Heart left ventricle (tissue), 16 donors: ENCODE data around the gene PALLD. TPM values are rescaled to one million over a fixed set of nuclear protein-coding genes. Genes with fewer than 3 reads are reported as not detected.

Experiments used
- ATAC-seq, 4 donors: fragments of 200-7000 bp; cut with Tn5 transposase; one replicate each; pipeline ENCODE4 v1.9.1; 2020 to 2022; ENCODE audit warnings: moderate library complexity in 4 of 4, mild to moderate bottlenecking in 3 of 4, moderate number of reproducible peaks in 1 of 4
- DNase-seq, 5 donors: peaks; one replicate each; pipeline ENCODE4 v3.0.0-alpha.2; 2020
- H3K27ac ChIP-seq, 12 donors: fragments of 200-600 bp; sonication (generic) in 4 of 12; one replicate each; pipeline versions ENCODE4 v1.5.0 to v1.8.0; 2016 to 2022; ENCODE audit warnings: mild to moderate bottlenecking in 2 of 12
- H3K27me3 ChIP-seq, 9 donors: fragments of 200-600 bp; sonication (generic) in 2 of 9; one replicate each; pipeline versions ENCODE4 v1.5.1 to v1.8.0; 2016 to 2022; ENCODE audit warnings: mild to moderate bottlenecking in 3 of 9
- H3K36me3 ChIP-seq, 9 donors: fragments of 200-600 bp; sonication (generic) in 2 of 9; one replicate each; pipeline versions ENCODE4 v1.5.0 to v1.8.0; 2018 to 2022; ENCODE audit warnings: mild to moderate bottlenecking in 2 of 9
- H3K4me1 ChIP-seq, 12 donors: fragments of 200-600 bp; sonication (generic) in 4 of 12; one replicate each; pipeline versions ENCODE4 v1.5.0 to v1.8.0; 2016 to 2022; ENCODE audit warnings: mild to moderate bottlenecking in 3 of 12
- H3K4me3 ChIP-seq, 12 donors: fragments of 200-600 bp; sonication (generic) in 4 of 12; one replicate each; pipeline versions ENCODE4 v1.5.0 to v1.8.0; 2017 to 2022; ENCODE audit warnings: mild to moderate bottlenecking in 9 of 12, moderate library complexity in 4 of 12
- H3K9me3 ChIP-seq, 12 donors: fragments of 200-600 bp; sonication (generic) in 4 of 12; one replicate each; pipeline versions ENCODE4 v1.5.0 to v1.8.0; 2016 to 2022; ENCODE audit warnings: mild to moderate bottlenecking in 1 of 12
- POLR2A ChIP-seq, 2 donors: fragments of 450-650 bp; IDR thresholded peaks; one replicate each; pipeline ENCODE4 v1.6.1; 2017; ENCODE audit warnings: antibody characterized with exemption in 2 of 2, mild to moderate bottlenecking in 2 of 2, moderate library complexity in 2 of 2
- WGBS, 4 donors: extraction: QIAGEN DNeasy Blood & Tissue Kit in 2 of 4; methylation state at CpG; one replicate each; pipeline versions ENCODE4 v1.1.5 to v1.1.7; 2013 to 2018; 5-methylcytosine and 5-hydroxymethylcytosine counted together
- intact Hi-C, 10 donors: fragments of 100-400 bp; cut with DNase I; formaldehyde crosslinking; loops; one replicate each; pipeline versions ENCODE4 v1.11.1 to v1.14.2; 2022
- polyA plus RNA-seq, 2 donors: library from polyadenylated mRNA; stranded (reverse); fragments of 200-250 nt; gene quantifications; one replicate each; pipeline ENCODE4 v1.2.3, GENCODE V29; 2013
- total RNA-seq, 9 donors: library from RNA; depleted of rRNA in 2 of 9; stranded (reverse); fragments of >200 nt in 2 of 9; fragmentation: NEBNext Ultra II Directional in 3 of 9; extraction: Animal tissue kit (Norgen Biotek cat#: 25700) in 3 of 9; gene quantifications; one replicate each; pipeline versions ENCODE4 v1.1.0 to v1.2.4, GENCODE V29; 2016 to 2023
- TF ChIP-seq, protein P1 (sequence below), 12 donors: fragments of 200-600 bp; sonication (generic) in 4 of 12; IDR thresholded peaks; one replicate each; pipeline versions ENCODE4 v1.5.0 to v1.8.0; 2018 to 2022; ENCODE audit warnings: antibody characterized with exemption in 12 of 12, mild to moderate bottlenecking in 5 of 12
- donor health status: ischemic (EF 13 %, LVEDD 7.1; RV severe dilation, severe dysfunction).
- donor health status: healthy with polysubstance abuse.
- donor health status: DM: no; HTN: yes; CAD: no.
- donor health status: DM: no; HTN: no; CAD: no.
- donor health status: ischemic (EF 25% LVEDD 6.9; RV normal size, moderate dysfunction).
- donor health status: ischemic (EF 25% LVEDD 5.7; RV mildly dilated, moderate dysfunction).
- donor health status: healthy.
- donor health status: DM: yes; HTN: yes; CAD: no.
- donor health status: ischemic (EF 35%, LVEDD 5.7; RV mildly dilated, moderate dysfunction).
- donor health status: nonischemic (EF 11% LVEDD 7.7; RV severe dilation, severe dysfunction).
- donor health status: DM: yes; HTN: yes; CAD: no.
- donor health status: PGD.
- donor health status: ischemic (EF 29% LVEDD 5.4; RV normal size, mild dysfunction).
- donor health status: nonischemic (EF 23%, LVEDD 6.1; RV moderate dilation, normal function).

Gene PALLD
- total and polyA plus RNA-seq, 11 donors, result 193 to 1,428 (median 1,015) TPM

GRCh38 chr4:168678751-168679366 lies 182.0 kb downstream of the PALLD start:
- intact Hi-C loops, result no loop called here
- no peak for DNase-seq
- H3K27me3 ChIP-seq, result no peaks in the 10 kb centered on the region
- H3K27ac ChIP-seq, result no peak overlapping the region
- no peaks in the 10 kb centered on the region for H3K9me3 ChIP-seq
- peaks cover 0 to 6% (median 2%) of the 10 kb centered on the region in 12 donors for H3K4me1 ChIP-seq
- H3K4me3 ChIP-seq, result no peak overlapping the region
- peaks cover 0 to 45% (median under 1%) of the 10 kb centered on the region in 9 donors for H3K36me3 ChIP-seq
- WGBS, 4 donors, result 90 to 98% (median 95%) methylated on average over 8 of the region's 8 CpGs
- TF ChIP-seq, protein P1, sequence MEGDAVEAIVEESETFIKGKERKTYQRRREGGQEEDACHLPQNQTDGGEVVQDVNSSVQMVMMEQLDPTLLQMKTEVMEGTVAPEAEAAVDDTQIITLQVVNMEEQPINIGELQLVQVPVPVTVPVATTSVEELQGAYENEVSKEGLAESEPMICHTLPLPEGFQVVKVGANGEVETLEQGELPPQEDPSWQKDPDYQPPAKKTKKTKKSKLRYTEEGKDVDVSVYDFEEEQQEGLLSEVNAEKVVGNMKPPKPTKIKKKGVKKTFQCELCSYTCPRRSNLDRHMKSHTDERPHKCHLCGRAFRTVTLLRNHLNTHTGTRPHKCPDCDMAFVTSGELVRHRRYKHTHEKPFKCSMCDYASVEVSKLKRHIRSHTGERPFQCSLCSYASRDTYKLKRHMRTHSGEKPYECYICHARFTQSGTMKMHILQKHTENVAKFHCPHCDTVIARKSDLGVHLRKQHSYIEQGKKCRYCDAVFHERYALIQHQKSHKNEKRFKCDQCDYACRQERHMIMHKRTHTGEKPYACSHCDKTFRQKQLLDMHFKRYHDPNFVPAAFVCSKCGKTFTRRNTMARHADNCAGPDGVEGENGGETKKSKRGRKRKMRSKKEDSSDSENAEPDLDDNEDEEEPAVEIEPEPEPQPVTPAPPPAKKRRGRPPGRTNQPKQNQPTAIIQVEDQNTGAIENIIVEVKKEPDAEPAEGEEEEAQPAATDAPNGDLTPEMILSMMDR (IDR thresholded peaks at IDR 0.05), result no peak
- no peak for TF ChIP-seq POLR2A (IDR thresholded peaks at IDR 0.05)
- peak in 3 of 4 donors; percentile 8 to 52 (median 21) for ATAC-seq

GRCh38 chr4:168679397-168679796 lies 182.5 kb downstream of the PALLD start:
- ATAC-seq, result peak in 2 of 4 donors; percentile 9 to 24
- H3K36me3 ChIP-seq, result peaks cover 0 to 51% (median 5%) of the 10 kb centered on the region in 9 donors
- H3K27ac ChIP-seq, result no peak overlapping the region
- WGBS, 4 donors, result 93 to 97% (median 96%) methylated on average over 3 of the region's 3 CpGs
- TF ChIP-seq, protein P1 (IDR thresholded peaks at IDR 0.05), result no peak
- no peak for TF ChIP-seq POLR2A (IDR thresholded peaks at IDR 0.05)
- no peaks in the 10 kb centered on the region for H3K9me3 ChIP-seq
- H3K27me3 ChIP-seq, result no peaks in the 10 kb centered on the region
- intact Hi-C loops, result no loop called here
- peaks cover 0 to 4% (median 0%) of the 10 kb centered on the region in 12 donors for H3K4me1 ChIP-seq
- H3K4me3 ChIP-seq, result no peak overlapping the region
- DNase-seq, result no peak

GRCh38 chr4:168679819-168680218 lies 183.0 kb downstream of the PALLD start:
- DNase-seq (no peak), ATAC-seq (no peak)
- no peaks in the 10 kb centered on the region for H3K9me3 ChIP-seq
- H3K27me3 ChIP-seq, result no peaks in the 10 kb centered on the region
- intact Hi-C loops, result loop anchor here in 5 of 10 donors (10.0 kb wide), 1 partner anchor 95 kb away; no protein-coding TSS in a partner anchor
- WGBS, 4 donors, result 79 to 92% (median 88%) methylated on average over 4 of the region's 4 CpGs
- TF ChIP-seq POLR2A (IDR thresholded peaks at IDR 0.05), result no peak
- TF ChIP-seq, protein P1 (IDR thresholded peaks at IDR 0.05), result no peak
- peaks cover 0 to 3% (median 0%) of the 10 kb centered on the region in 12 donors for H3K4me1 ChIP-seq
- H3K36me3 ChIP-seq, result peaks cover 0 to 55% (median 5%) of the 10 kb centered on the region in 9 donors
- H3K27ac ChIP-seq, result no peak overlapping the region
- no peak overlapping the region for H3K4me3 ChIP-seq

- DNase-seq, result no peak
- H3K4me1 ChIP-seq, result peaks cover 0 to 10% (median 0%) of the 10 kb centered on the region in 12 donors
- H3K36me3 ChIP-seq, result peaks cover 0 to 75% (median 5%) of the 10 kb centered on the region in 9 donors
- no peak for TF ChIP-seq POLR2A (IDR thresholded peaks at IDR 0.05)
- TF ChIP-seq, protein P1 (IDR thresholded peaks at IDR 0.05), result no peak
- no peaks in the 10 kb centered on the region for H3K27me3 ChIP-seq
- no peaks in the 10 kb centered on the region for H3K9me3 ChIP-seq
- WGBS, 4 donors, result 73 to 79% (median 77%) methylated on average over 3 of the region's 3 CpGs
- no peak overlapping the region for H3K4me3 ChIP-seq
- intact Hi-C loops, result loop anchor here in 5 of 10 donors (10.0 kb wide), 1 partner anchor 98 kb away; no protein-coding TSS in a partner anchor
- no peak overlapping the region for H3K27ac ChIP-seq
- ATAC-seq, result no peak
These were observed 186.1 kb downstream of the PALLD start for GRCh38 chr4:168682898-168683500.
